ENCODE results near the gene CUL2. TPM values are rescaled to one million over a fixed set of nuclear protein-coding genes. Genes with fewer than 3 reads are reported as not detected.

CUL2 gene
- total and polyA plus RNA-seq, 11 donors = 7.1 to 42.2 (median 31.6) TPM

GRCh38 chr10:35097510-35097909 lies 7.4 kb upstream of the CUL2 start:
- Histone ChIP-seq H3K36me3 (no peaks in the 10 kb centered on the region), H3K4me1 (no peaks in the 10 kb centered on the region), H3K27me3 (peaks cover 0 to 6% (median 0%) of the 10 kb centered on the region in 9 donors), H3K4me3 (no peak overlapping the region), H3K27ac (no peak overlapping the region), H3K9me3 (peaks cover 0 to 7% (median 0%) of the 10 kb centered on the region in 12 donors)
- DNase-seq (no peak), ATAC-seq (no peak)
- WGBS, 4 donors = 79 to 89% (median 84%) methylated on average over 1 of the region's 1 CpG
- TF ChIP-seq CTCF (IDR thresholded peaks at IDR 0.05) = no peak
- no peak for TF ChIP-seq POLR2A (IDR thresholded peaks at IDR 0.05)
- intact Hi-C loops (cut with DNase I) = no loop called here

GRCh38 chr10:35096312-35096711 lies 6.2 kb upstream of the CUL2 start:
- no peak for DNase-seq
- H3K36me3 ChIP-seq = no peaks in the 10 kb centered on the region
- peaks cover 0 to under 1% (median 0%) of the 10 kb centered on the region in 12 donors for H3K4me1 ChIP-seq
- peaks cover 0 to 6% (median 0%) of the 10 kb centered on the region in 9 donors for H3K27me3 ChIP-seq
- no peak overlapping the region for H3K27ac ChIP-seq
- TF ChIP-seq CTCF (IDR thresholded peaks at IDR 0.05) (no peak), POLR2A (IDR thresholded peaks at IDR 0.05) (no peak)
- intact Hi-C loops (cut with DNase I) = no loop called here
- WGBS, 4 donors = 70 to 81% (median 71%) methylated on average over 2 of the region's 2 CpGs
- ATAC-seq = no peak
- H3K4me3 ChIP-seq = no peak overlapping the region
- H3K9me3 ChIP-seq = peaks cover 0 to 7% (median 0%) of the 10 kb centered on the region in 12 donors

GRCh38 chr10:35092851-35093250 lies 2.7 kb upstream of the CUL2 start:
- Histone ChIP-seq H3K4me3 (no peak overlapping the region), H3K9me3 (peaks cover 0 to 7% (median 0%) of the 10 kb centered on the region in 12 donors), H3K4me1 (peaks cover 4 to 24% (median 21%) of the 10 kb centered on the region in 12 donors), H3K27ac (no peak overlapping the region), H3K27me3 (peaks cover 0 to 5% (median 0%) of the 10 kb centered on the region in 9 donors), H3K36me3 (no peaks in the 10 kb centered on the region)
- no peak for TF ChIP-seq CTCF (IDR thresholded peaks at IDR 0.05)
- TF ChIP-seq POLR2A (IDR thresholded peaks at IDR 0.05) = no peak
- ATAC-seq = no peak
- no peak for DNase-seq
- intact Hi-C loops (cut with DNase I) = no loop called here
- 55 to 72% (median 58%) methylated on average over 1 of the region's 1 CpG for WGBS, 4 donors

- H3K27ac ChIP-seq = no peak overlapping the region
- intact Hi-C loops (cut with DNase I) = no loop called here
- peaks cover 0 to 7% (median 0%) of the 10 kb centered on the region in 12 donors for H3K9me3 ChIP-seq
- H3K4me1 ChIP-seq = peaks cover 4 to 30% (median 27%) of the 10 kb centered on the region in 12 donors
- H3K4me3 ChIP-seq = no peak overlapping the region
- WGBS, 4 donors = 89 to 98% (median 95%) methylated on average over 11 of the region's 11 CpGs
- no peaks in the 10 kb centered on the region for H3K36me3 ChIP-seq
- DNase-seq = no peak
- peaks cover 0 to 5% (median 0%) of the 10 kb centered on the region in 9 donors for H3K27me3 ChIP-seq
- no peak for ATAC-seq
- TF ChIP-seq POLR2A (IDR thresholded peaks at IDR 0.05) = no peak
- TF ChIP-seq CTCF (IDR thresholded peaks at IDR 0.05) = no peak
Observed at GRCh38 chr10:35091994-35092790, 2.1 kb upstream of the CUL2 start.
